AG10803 (cell line): ENCODE data around the gene KIF25.

ENCODE experiments used
- DNase-seq: peaks from one replicate; pipeline ENCODE4 v3.0.0; 2010; ENCODE audit warnings: low read depth
- H3K4me3 ChIP-seq: 2 replicates; pipeline ENCODE4 v1.5.1; 2011; ENCODE audit warnings: mild to moderate bottlenecking, low read length, control low read depth
- CTCF ChIP-seq: conservative IDR thresholded peaks from 2 replicates; pipeline ENCODE4 v1.5.1; 2011; ENCODE audit warnings: mild to moderate bottlenecking, low read length, control low read depth, inconsistent platforms

The KIF25 gene

GRCh38 chr6:168004023-168004422, 6.6 kb downstream of the KIF25 start:
- no peak overlapping the region for H3K4me3 ChIP-seq
- TF ChIP-seq CTCF = no peak
- no peak for DNase-seq

DNA sequence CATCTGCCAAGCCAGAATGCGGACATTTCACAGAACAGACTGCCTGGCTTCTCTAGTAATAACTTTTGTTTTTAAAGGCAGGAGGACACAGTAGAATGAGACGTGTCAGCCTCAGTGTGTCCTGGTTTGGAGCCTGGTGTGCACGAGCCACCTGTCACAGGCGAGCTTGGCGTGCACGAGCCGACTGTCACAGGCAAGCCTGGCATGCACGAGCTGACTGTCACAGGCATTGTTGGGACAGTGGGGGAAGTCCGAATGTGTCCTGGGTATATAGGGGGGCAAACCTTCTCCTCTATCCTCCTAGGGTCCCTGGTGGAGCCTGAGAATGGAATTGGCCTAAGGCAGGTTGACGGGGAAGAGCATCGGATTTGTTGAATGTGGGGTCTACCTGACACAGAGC, 7.5 kb downstream of the KIF25 start:
- no peak for DNase-seq
- no peak overlapping the region for H3K4me3 ChIP-seq
- TF ChIP-seq CTCF = no peak

DNA sequence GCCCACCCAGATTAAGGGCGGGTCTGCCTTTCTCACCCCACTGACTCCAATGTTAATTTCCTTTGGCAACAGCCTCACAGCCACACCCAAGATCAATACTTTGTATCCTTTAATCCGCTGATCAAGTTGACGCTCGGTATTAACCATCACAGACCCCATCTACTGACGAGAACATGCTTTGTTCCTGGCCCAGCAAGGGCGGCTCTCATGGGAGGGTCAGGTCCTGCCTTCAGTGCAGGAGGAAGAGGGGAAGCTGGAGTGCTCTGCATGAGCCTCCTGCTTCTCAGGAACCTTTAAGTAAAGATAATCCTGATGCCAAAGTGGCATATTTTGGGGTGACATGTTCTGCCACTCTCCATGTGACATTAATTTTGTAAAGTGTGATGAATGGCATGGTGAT, 8.3 kb downstream of the KIF25 start:
- no peak for DNase-seq
- no peak for TF ChIP-seq CTCF
- no peak overlapping the region for H3K4me3 ChIP-seq

DNA sequence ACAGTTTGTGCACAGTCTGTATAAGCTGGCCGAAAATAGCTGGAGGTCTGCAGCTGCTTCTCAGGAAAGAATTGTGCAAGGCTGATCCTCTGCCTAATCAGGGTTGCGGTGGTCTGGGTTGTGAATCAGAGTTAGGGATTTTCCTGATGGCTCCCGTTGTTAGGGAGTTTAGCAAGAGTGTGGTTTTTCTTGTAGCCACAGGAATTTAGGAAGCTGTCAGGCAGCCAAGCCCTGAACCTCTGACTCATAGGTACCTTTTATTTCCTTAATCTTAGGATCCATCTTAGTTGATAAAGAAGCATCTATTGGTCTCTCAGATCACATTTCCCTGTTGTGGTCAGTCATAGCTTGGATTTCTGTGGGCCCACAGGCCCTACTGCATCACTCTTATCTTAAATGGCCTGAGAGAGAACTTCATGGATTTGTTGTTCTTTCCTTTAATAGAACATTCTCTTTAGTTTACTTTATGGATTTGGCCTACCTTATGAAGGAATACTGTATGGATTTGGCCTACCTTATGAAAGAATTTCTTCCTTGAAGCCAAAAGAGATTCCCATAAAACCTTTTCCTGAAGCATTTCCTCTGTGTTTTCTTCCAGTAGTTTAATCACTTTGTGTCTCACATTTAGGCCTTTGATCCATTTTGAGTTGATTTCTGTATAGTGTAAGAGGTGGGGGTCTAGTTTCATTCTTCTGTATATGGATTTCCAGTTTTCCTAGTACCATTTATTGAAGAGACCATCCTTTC, 10.3 kb downstream of the KIF25 start:
- H3K4me3 ChIP-seq = no peak overlapping the region
- no peak for TF ChIP-seq CTCF
- peak; percentile 98 for DNase-seq

DNA sequence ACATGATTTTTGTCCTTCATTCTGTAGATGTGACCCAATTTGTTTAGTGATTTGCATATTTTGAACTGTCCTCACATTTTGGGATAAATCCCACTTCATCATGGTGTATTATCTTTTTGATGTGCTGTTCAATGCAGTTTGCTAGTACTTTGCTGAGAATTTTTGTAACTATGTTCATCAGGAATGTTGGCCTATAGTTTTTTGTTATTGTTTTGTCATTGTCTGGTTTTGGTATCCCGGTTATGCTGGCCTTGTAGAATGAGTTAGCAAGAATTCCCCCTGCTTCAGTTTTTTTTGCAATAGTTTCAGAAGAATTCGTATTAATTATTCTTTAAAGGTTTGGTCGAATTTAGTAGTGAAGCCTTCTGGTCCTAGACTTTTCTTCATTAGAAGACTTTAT, 11.9 kb downstream of the KIF25 start:
- no peak for TF ChIP-seq CTCF
- DNase-seq = peak; percentile 70
- no peak overlapping the region for H3K4me3 ChIP-seq

GRCh38 chr6:168011291-168011690, 13.8 kb downstream of the KIF25 start:
- H3K4me3 ChIP-seq = no peak overlapping the region
- TF ChIP-seq CTCF = no peak
- DNase-seq = no peak

DNA sequence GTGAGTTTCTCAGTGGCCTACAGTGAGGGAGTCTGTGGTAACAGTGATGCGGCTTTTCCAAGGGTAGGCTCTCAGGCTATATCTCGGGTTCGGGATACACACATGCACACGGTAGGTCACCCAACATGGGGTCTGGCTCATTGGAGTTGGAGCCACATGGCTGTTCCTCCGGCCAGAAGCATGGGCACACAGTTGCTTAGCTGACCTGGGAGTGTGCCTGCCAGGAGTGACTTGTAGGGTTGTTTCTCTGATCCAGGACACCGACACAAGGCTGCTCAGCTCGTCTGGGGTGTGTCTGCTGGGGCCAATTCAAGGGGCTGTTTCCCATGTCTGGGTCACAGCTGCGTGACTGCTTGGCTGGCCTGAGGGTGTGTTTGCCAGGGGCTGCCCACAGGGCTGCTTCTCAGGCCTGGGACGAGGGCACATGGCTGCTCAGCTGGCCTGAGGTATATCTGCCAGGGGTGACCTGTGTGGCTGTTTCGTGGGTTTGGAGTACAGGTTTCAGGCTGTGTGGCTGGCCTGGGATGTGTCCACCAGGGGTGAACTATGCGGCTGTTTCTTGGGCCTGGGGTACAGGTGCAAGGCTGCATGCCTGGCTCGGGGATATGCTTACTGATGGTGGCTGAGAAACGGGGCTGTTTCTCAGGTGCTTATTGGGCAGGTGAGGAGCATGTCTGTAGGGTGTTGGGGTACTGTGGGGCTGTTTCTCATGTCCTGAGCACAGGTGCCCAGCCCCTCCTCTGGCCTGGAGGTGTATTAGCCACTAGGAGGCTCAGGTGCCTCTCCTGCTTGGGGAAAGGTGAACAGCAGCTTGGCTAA, 15.2 kb downstream of the KIF25 start:
- TF ChIP-seq CTCF = no peak
- H3K4me3 ChIP-seq = no peak overlapping the region
- no peak for DNase-seq
